HepG2 (cell line): ENCODE measurements around the gene NSMCE4A. TPM values are rescaled to one million over a fixed set of nuclear protein-coding genes. Genes with fewer than 3 reads are reported as not detected.

Source experiments
- ATAC-seq: fragments of 200-7000 bp; cut with Tn5 transposase; 3 replicates; pipeline ENCODE4 v1.9.1; 2020; ENCODE audit warnings: mild to moderate bottlenecking, moderate library complexity
- BruUV-seq: library from RNA; stranded (reverse); fragments of 400-500 nt; replicated peaks from 2 replicates; lab custom pipeline; 2021; lab: Mats Ljungman, UMichigan
- CTCF ChIA-PET: fragments of 300-600 bp; formaldehyde crosslinking; extraction: SDS; loops from one replicate; lab custom pipeline; 2021; ENCODE audit warnings: low total read pairs, inconsistent platforms, low intra/inter-chr PET ratio; lab: Yijun Ruan, JAX
- POLR2A ChIA-PET: fragments of 350-600 bp; sonication (Branson Sonifier 250); formaldehyde crosslinking; loops from one replicate; lab custom pipeline; 2020; ENCODE audit warnings: antibody characterized with exemption, inconsistent platforms; lab: Yijun Ruan, JAX
- DNase-seq: peaks from one replicate; pipeline ENCODE4 v3.0.0-alpha.2; 2015; ENCODE audit warnings: low spot score
- FAIRE-seq: peaks from 3 replicates; lab custom pipeline; 2011; peaks lifted over from hg19 to GRCh38; lab: Jason Lieb, UNC
- H2AFZ ChIP-seq: one replicate; pipeline ENCODE4 v1.6.1; 2011; ENCODE audit warnings: low read length, inconsistent platforms
- H3K27ac ChIP-seq: fragments of 300-600 bp; 3 replicates; pipeline ENCODE4 v1.8.0; 2011; ENCODE audit warnings: mixed run types, mild to moderate bottlenecking, mixed read lengths, low read length, inconsistent platforms; ENCODE audit not compliant: insufficient read depth; ENCODE audit errors: extremely low read length
- H3K27me3 ChIP-seq, 2 experiments: fragments of 200-600 bp in 1 of 2; 2 replicates in 1 of 2; 3 replicates in 1 of 2; pipeline versions ENCODE4 v1.6.0 to v1.8.0; 2011; ENCODE audit warnings: low read length in 2 of 2, mild to moderate bottlenecking in 2 of 2, moderate library complexity in 2 of 2, inconsistent platforms in 1 of 2; ENCODE audit not compliant: insufficient read depth in 2 of 2, control insufficient read depth in 1 of 2
- H3K36me3 ChIP-seq, 2 experiments: fragments of 200-600 bp in 1 of 2; replicated peaks in 1 of 2; 2 replicates in 1 of 2; 3 replicates in 1 of 2; pipeline versions ENCODE4 v1.5.1 to v1.8.0; 2011; ENCODE audit warnings: low read length in 2 of 2, inconsistent platforms in 1 of 2; ENCODE audit not compliant: insufficient read depth in 2 of 2, control insufficient read depth in 1 of 2
- H3K4me1 ChIP-seq: 2 replicates; pipeline ENCODE4 v1.5.1; 2012; ENCODE audit warnings: low read length, inconsistent platforms; ENCODE audit not compliant: insufficient read depth
- H3K4me2 ChIP-seq: 2 replicates; pipeline ENCODE4 v1.6.0; 2011; ENCODE audit warnings: low read depth, low read length, inconsistent platforms
- H3K4me3 ChIP-seq, 3 experiments: fragments of 200-600 bp in 1 of 3; sonication (generic), shearing (Covaris generic) in 1 of 3; replicated peaks in 1 of 3; 2 replicates each; pipeline ENCODE4 v1.5.1; 2011 to 2016; ENCODE audit warnings: low read length in 3 of 3, inconsistent platforms in 2 of 3, low read depth in 2 of 3, mild to moderate bottlenecking in 2 of 3, control low read depth in 1 of 3, mixed read lengths in 1 of 3; ENCODE audit not compliant: insufficient read depth in 1 of 3
- H3K79me2 ChIP-seq: one replicate; pipeline ENCODE4 v1.6.1; 2011; ENCODE audit warnings: low read length, inconsistent platforms; ENCODE audit not compliant: insufficient read depth
- H3K9ac ChIP-seq: 2 replicates; pipeline ENCODE4 v1.6.0; 2011; ENCODE audit warnings: mild to moderate bottlenecking, low read depth, low read length, inconsistent platforms; ENCODE audit not compliant: insufficient read depth
- H3K9me3 ChIP-seq: 2 replicates; pipeline ENCODE4 v1.5.1; 2012; ENCODE audit warnings: mild to moderate bottlenecking, low read length
- H4K20me1 ChIP-seq: 2 replicates; pipeline ENCODE4 v1.6.0; 2011; ENCODE audit warnings: inconsistent platforms, mild to moderate bottlenecking, low read length, moderate library complexity; ENCODE audit not compliant: insufficient read depth
- ADNP ChIP-seq: sonication (generic); formaldehyde crosslinking; IDR thresholded peaks from 2 replicates; pipeline ENCODE4 v1.4.0; 2020; ENCODE audit warnings: missing genetic modification reagents
- ATF7 ChIP-seq, 2 experiments: fragments of 450-650 bp in 1 of 2; sonication (generic) in 1 of 2; formaldehyde crosslinking in 1 of 2; IDR thresholded peaks; 2 replicates each; pipeline versions ENCODE4 v1.4.0 to v1.6.1; 2016 to 2020; ENCODE audit warnings: antibody characterized with exemption in 1 of 2, mild to moderate bottlenecking in 1 of 2, missing genetic modification reagents in 1 of 2
- CEBPB ChIP-seq: IDR thresholded peaks from 2 replicates; pipeline ENCODE4 v1.6.1; 2011; ENCODE audit warnings: low read depth, low read length, improper control_type of control experiment, borderline replicate concordance
- CREBL2 ChIP-seq: sonication (generic); formaldehyde crosslinking; IDR thresholded peaks from 2 replicates; pipeline ENCODE4 v1.8.1; 2023; ENCODE audit warnings: missing genetic modification reagents, mild to moderate bottlenecking, borderline replicate concordance
- DMAP1 ChIP-seq: IDR thresholded peaks from 2 replicates; pipeline ENCODE4 v1.6.1; 2016
- HOXD1 ChIP-seq: sonication (generic); formaldehyde crosslinking; IDR thresholded peaks from 2 replicates; pipeline ENCODE4 v1.5.0; 2020; ENCODE audit warnings: missing genetic modification reagents
- KDM1A ChIP-seq: IDR thresholded peaks from 2 replicates; pipeline ENCODE4 v1.6.1; 2016; ENCODE audit warnings: missing compliant biosample characterization
- PCBP1 ChIP-seq: fragments of 200-400 bp; formaldehyde crosslinking; IDR thresholded peaks from 2 replicates; pipeline ENCODE4 v1.6.1; 2017; ENCODE audit warnings: mild to moderate bottlenecking, low read depth, low read length, borderline replicate concordance
- POLR2A ChIP-seq, 2 experiments: IDR thresholded peaks; 2 replicates each; pipeline ENCODE4 v1.6.1; 2011; ENCODE audit warnings: low read depth in 2 of 2, low read length in 2 of 2, mild to moderate bottlenecking in 1 of 2, moderate library complexity in 1 of 2; ENCODE audit not compliant: insufficient read depth in 1 of 2
- POLR2AphosphoS5 ChIP-seq: IDR thresholded peaks from 2 replicates; pipeline ENCODE4 v1.6.1; 2012; ENCODE audit warnings: low read depth, low read length
- RBFOX2 ChIP-seq: fragments of 200-400 bp; formaldehyde crosslinking; IDR thresholded peaks from 2 replicates; pipeline ENCODE4 v1.6.1; 2017; ENCODE audit warnings: low read depth, mild to moderate bottlenecking, low read length
- SATB2 ChIP-seq: sonication (generic); formaldehyde crosslinking; IDR thresholded peaks from 2 replicates; pipeline ENCODE4 v1.5.0; 2020; ENCODE audit warnings: missing genetic modification reagents
- SNAI1 ChIP-seq: sonication (generic); formaldehyde crosslinking; IDR thresholded peaks from 2 replicates; pipeline ENCODE4 v1.5.0; 2020; ENCODE audit warnings: mild to moderate bottlenecking, missing genetic modification reagents, borderline replicate concordance
- SOX13 ChIP-seq, 3 experiments: fragments of 450-650 bp in 1 of 3; sonication (generic) in 1 of 3; formaldehyde crosslinking in 1 of 3; IDR thresholded peaks in 2 of 3; conservative IDR thresholded peaks in 1 of 3; 2 replicates each; pipeline versions ENCODE4 v1.5.0 to v1.6.1; 2016 to 2020; ENCODE audit warnings: antibody characterized with exemption in 1 of 3, mild to moderate bottlenecking in 1 of 3, missing compliant biosample characterization in 1 of 3, missing genetic modification reagents in 1 of 3, moderate library complexity in 1 of 3
- TAF15 ChIP-seq: fragments of 200-400 bp; formaldehyde crosslinking; IDR thresholded peaks from one replicate; pipeline ENCODE4 v1.6.1; 2018; ENCODE audit warnings: mild to moderate bottlenecking, low read depth, low read length; ENCODE audit not compliant: poor library complexity, severe bottlenecking
- TCF7 ChIP-seq: sonication (generic); IDR thresholded peaks from 2 replicates; pipeline ENCODE4 v1.6.1; 2016; ENCODE audit warnings: antibody characterized with exemption, low read depth
- ZFP36L1 ChIP-seq: sonication (generic); formaldehyde crosslinking; IDR thresholded peaks from 2 replicates; pipeline ENCODE4 v1.8.0; 2022; ENCODE audit warnings: mild to moderate bottlenecking, missing genetic modification reagents, moderate library complexity
- ZFX ChIP-seq: sonication (generic); formaldehyde crosslinking; IDR thresholded peaks from 2 replicates; pipeline ENCODE4 v1.4.0; 2020; ENCODE audit warnings: mild to moderate bottlenecking, low read depth, missing genetic modification reagents, moderate library complexity
- ZNF33A ChIP-seq: sonication (generic); formaldehyde crosslinking; IDR thresholded peaks from 2 replicates; pipeline ENCODE4 v1.5.1; 2020; ENCODE audit warnings: missing genetic modification reagents, mild to moderate bottlenecking, moderate library complexity, borderline replicate concordance
- ZNF629 ChIP-seq: sonication (generic); formaldehyde crosslinking; conservative IDR thresholded peaks from 2 replicates; pipeline ENCODE4 v1.5.0; 2020; ENCODE audit warnings: missing genetic modification reagents
- WGBS: methylation state at CpG from one replicate; pipeline ENCODE4 v1.1.6; 2017; ENCODE audit warnings: low lambda C conversion rate; 5-methylcytosine and 5-hydroxymethylcytosine counted together
- in situ Hi-C: cut with HindIII; loops from 2 replicates; pipeline ENCODE4 v1.10.0; 2017; ENCODE audit warnings: low pct_unique_long_range_greater_than_20kb; ENCODE audit not compliant: extremely low pct_ligation_motif_present
- intact Hi-C: fragments of 100-400 bp; cut with micrococcal nuclease; formaldehyde crosslinking; loops from one replicate; pipeline ENCODE4 v1.10.0; 2022; ENCODE audit not compliant: unreplicated experiment
- polyA plus RNA-seq, 8 experiments: library from polyadenylated mRNA; depleted of rRNA in 3 of 8; stranded (reverse) in 7 of 8; unstranded in 1 of 8; fragments of >200 nt; fragmentation: Illumina TruSeq in 4 of 8; extraction: Trizol in 4 of 8; gene quantifications; 2 replicates each; pipeline versions ENCODE4 v1.2.1 to v1.2.3, GENCODE V29; 2011 to 2016; ENCODE audit warnings: low read depth in 4 of 8, missing spikeins in 1 of 8, mixed read lengths in 1 of 8; ENCODE audit not compliant: insufficient read depth in 1 of 8
- total RNA-seq, 5 experiments: library from RNA; depleted of rRNA; stranded (reverse); fragments of >200 nt; fragmentation: Illumina TruSeq; extraction: Trizol; gene quantifications; 2 replicates each; pipeline ENCODE4 v1.2.3, GENCODE V29; 2016; ENCODE audit warnings: low read depth in 1 of 5
- TF ChIP-seq, protein P1 (sequence below): sonication (generic); formaldehyde crosslinking; IDR thresholded peaks from 2 replicates; pipeline ENCODE4 v1.4.0; 2020; ENCODE audit warnings: low read depth, mild to moderate bottlenecking, missing genetic modification reagents

The NSMCE4A gene
- total and polyA plus RNA-seq, 2 of the 13 experiments (the other 11 are each of a cell fraction or from before 2014, with no cell fraction given): 61.1 to 91.6 TPM

- peak; percentile 42; the same call in 1 of the 2 replicates for TF ChIP-seq TCF7
- TF ChIP-seq DMAP1 (CRISPR knock-in tag): peak; percentile 8; the same call in 1 of the 2 replicates
- 0 out of 2 replicates have a peak, but pooled peaks have one; percentile 34 for TF ChIP-seq SNAI1 (CRISPR knock-in tag)
- TF ChIP-seq ZFP36L1 (CRISPR knock-in tag): 0 out of 2 replicates have a peak, but pooled peaks have one; percentile 8
- TF ChIP-seq RBFOX2: peak; percentile 71
- TF ChIP-seq POLR2A (IDR thresholded peaks at IDR 0.05; ENCODE audit: insufficient read depth in 1 of 2, low read depth in 2 of 2, low read length in 2 of 2): 0 out of 4 replicates have a peak, but pooled peaks of 1 of the 2 experiments have one; percentile 48
- TF ChIP-seq ZFX (CRISPR knock-in tag): peak; percentile 2; the same call in 1 of the 2 replicates
- TF ChIP-seq POLR2AphosphoS5: peak; percentile 26; the same call in 1 of the 2 replicates
These were observed 45.3 kb downstream of the NSMCE4A start (continued) for GRCh38 chr10:121929585-121930267.

DNA sequence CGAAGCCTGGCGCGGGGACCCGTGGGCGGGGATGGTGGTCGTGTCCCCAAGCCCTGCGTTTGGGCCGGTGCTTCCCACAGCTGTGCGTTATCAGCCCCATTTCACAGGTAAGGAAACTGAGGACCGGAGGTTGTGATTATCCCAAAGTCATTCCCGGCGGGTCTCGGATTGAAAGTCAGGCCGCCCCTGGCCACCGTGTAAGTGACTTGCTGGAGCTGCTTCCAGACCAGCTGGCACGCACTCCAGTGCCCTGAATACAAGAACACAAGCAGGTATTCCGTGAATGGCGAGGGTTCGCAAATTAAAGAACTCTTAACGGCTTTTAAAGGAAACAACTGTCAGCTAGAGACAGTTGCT, 46.5 kb downstream of the NSMCE4A start:
- 0% methylated on average over 6 of the region's 20 CpGs for WGBS
- H2AFZ ChIP-seq: no peak overlapping the region
- FAIRE-seq: no peak
- 0 out of 2 replicates have a peak, but pooled peaks have one; percentile 62 for TF ChIP-seq SATB2
- TF ChIP-seq ZNF629 (CRISPR knock-in tag): peak; percentile 99
- TF ChIP-seq PCBP1: 0 out of 2 replicates have a peak, but pooled peaks have one; percentile 13
- 0 out of 2 replicates have a peak, but pooled peaks have one; percentile 0 for TF ChIP-seq HOXD1 (CRISPR knock-in tag)
- no peak for TF ChIP-seq CEBPB
- no peak for TF ChIP-seq SOX13 (IDR thresholded peaks at IDR 0.05)
- TF ChIP-seq SOX13 (CRISPR knock-in tag; conservative IDR thresholded peaks at IDR 0.05 in 1 of 2, IDR thresholded peaks at IDR 0.05 in 1 of 2): 0 out of 4 replicates have a peak, but pooled peaks of 1 of the 2 experiments have one; percentile 3
- no peak for TF ChIP-seq ATF7 (IDR thresholded peaks at IDR 0.05)
- TF ChIP-seq ATF7 (CRISPR knock-in tag; IDR thresholded peaks at IDR 0.05): no peak
- peak; percentile 74; the same call in 1 of the 2 replicates for TF ChIP-seq ADNP
- peak; percentile 1 for TF ChIP-seq TAF15
- TF ChIP-seq KDM1A (CRISPR knock-in tag): peak; percentile 45; the same call in 1 of the 2 replicates
- TF ChIP-seq ZNF33A: 0 out of 2 replicates have a peak, but pooled peaks have one; percentile 59
- TF ChIP-seq RBFOX2: peak; percentile 65; the same call in 1 of the 2 replicates
- TF ChIP-seq POLR2A (IDR thresholded peaks at IDR 0.05; ENCODE audit: insufficient read depth in 1 of 2, low read depth in 2 of 2, low read length in 2 of 2): peak in 1 of 2 experiments; percentile 16; a peak in 1 of 4 replicates
- TF ChIP-seq CREBL2 (CRISPR knock-in tag): no peak
- TF ChIP-seq, protein P1, sequence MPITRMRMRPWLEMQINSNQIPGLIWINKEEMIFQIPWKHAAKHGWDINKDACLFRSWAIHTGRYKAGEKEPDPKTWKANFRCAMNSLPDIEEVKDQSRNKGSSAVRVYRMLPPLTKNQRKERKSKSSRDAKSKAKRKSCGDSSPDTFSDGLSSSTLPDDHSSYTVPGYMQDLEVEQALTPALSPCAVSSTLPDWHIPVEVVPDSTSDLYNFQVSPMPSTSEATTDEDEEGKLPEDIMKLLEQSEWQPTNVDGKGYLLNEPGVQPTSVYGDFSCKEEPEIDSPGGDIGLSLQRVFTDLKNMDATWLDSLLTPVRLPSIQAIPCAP (CRISPR knock-in tag): no peak

More for the DNA sequence above, 46.5 kb downstream of the NSMCE4A start:
- DNase-seq (no peak), ATAC-seq (peak; percentile 8)
- Histone ChIP-seq H3K4me1 (peaks cover 54% of the 10 kb centered on the region), H3K4me3 (peak overlapping the region; percentile 91 to 98 (median 98)), H3K79me2 (peaks cover 42% of the 10 kb centered on the region), H3K9ac (peak overlapping the region; percentile 97), H3K4me2 (peak overlapping the region; percentile 74), H3K27ac (peak overlapping the region; percentile 95), H4K20me1 (no peaks in the 10 kb centered on the region), H3K27me3 (no peaks in the 10 kb centered on the region; a peak in 1 of 5 replicates), H3K9me3 (no peaks in the 10 kb centered on the region), H3K36me3 (no peaks in the 10 kb centered on the region)
- intact Hi-C loops (loop anchor here (5.0 kb wide), 2 partner anchors 124 to 184 kb away; no protein-coding TSS in a partner anchor), in situ Hi-C loops (no loop called here)
- ChIA-PET POLR2A (interaction anchor here (0.7 to 2.7 kb wide), 12 partner anchors 7 to 185 kb away, joined by 3 to 21 read pairs (median 4); partner anchors contain the start of gene NSMCE4A), CTCF (no interaction called here)
- TSS peak; percentile 85 for BruUV-seq
